ENCODE data around the gene ITM2B. TPM values are rescaled to one million over a fixed set of nuclear protein-coding genes. Genes with fewer than 3 reads are reported as not detected.

ITM2B gene
- total RNA-seq, 1 donor from 2014 or later, result 236 TPM

- Mint-ChIP-seq H3K9me3 (ENCODE audit: unreplicated experiment) (no peaks in the 10 kb centered on the region), H3K4me3 (ENCODE audit: unreplicated experiment) (no peak overlapping the region), H3K27ac (ENCODE audit: unreplicated experiment) (no peak overlapping the region)
Measured at GRCh38 chr13:48265217-48265815, 32.3 kb downstream of the ITM2B start.

DNA sequence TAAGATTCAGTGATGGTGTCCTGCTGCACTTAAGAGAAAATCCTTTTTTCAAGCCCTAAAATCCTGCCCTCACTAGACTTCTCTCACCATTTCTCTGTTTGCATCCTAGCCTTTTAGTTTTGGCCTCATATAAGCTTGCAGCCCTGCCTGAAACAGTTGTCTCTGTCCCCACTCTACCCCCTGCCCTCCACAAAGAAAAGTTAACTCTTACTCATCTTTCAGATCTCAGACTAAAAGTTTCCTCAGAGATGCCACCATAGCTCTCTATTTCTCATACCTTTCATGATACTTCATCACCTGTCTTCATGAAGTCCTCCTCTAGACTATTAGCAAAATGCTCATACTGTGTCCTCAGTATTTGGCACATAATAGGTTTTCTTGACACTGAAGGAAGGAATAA lies 33.1 kb downstream of the ITM2B start:
- DNase-seq, result no peak
- no peaks in the 10 kb centered on the region for H3K4me1 Mint-ChIP-seq (ENCODE audit: low read depth, unreplicated experiment)
- TF ChIP-seq, protein P1, sequence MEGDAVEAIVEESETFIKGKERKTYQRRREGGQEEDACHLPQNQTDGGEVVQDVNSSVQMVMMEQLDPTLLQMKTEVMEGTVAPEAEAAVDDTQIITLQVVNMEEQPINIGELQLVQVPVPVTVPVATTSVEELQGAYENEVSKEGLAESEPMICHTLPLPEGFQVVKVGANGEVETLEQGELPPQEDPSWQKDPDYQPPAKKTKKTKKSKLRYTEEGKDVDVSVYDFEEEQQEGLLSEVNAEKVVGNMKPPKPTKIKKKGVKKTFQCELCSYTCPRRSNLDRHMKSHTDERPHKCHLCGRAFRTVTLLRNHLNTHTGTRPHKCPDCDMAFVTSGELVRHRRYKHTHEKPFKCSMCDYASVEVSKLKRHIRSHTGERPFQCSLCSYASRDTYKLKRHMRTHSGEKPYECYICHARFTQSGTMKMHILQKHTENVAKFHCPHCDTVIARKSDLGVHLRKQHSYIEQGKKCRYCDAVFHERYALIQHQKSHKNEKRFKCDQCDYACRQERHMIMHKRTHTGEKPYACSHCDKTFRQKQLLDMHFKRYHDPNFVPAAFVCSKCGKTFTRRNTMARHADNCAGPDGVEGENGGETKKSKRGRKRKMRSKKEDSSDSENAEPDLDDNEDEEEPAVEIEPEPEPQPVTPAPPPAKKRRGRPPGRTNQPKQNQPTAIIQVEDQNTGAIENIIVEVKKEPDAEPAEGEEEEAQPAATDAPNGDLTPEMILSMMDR (IDR thresholded peaks at IDR 0.05; ENCODE audit: partially characterized antibody, unreplicated experiment), result no peak
- no peak overlapping the region for H3K27ac Mint-ChIP-seq (ENCODE audit: unreplicated experiment)
- no peaks in the 10 kb centered on the region for H3K36me3 Mint-ChIP-seq (ENCODE audit: unreplicated experiment)
- H3K27me3 Mint-ChIP-seq (ENCODE audit: unreplicated experiment), result no peaks in the 10 kb centered on the region
- H3K4me3 Mint-ChIP-seq (ENCODE audit: unreplicated experiment), result no peak overlapping the region
- H3K9me3 Mint-ChIP-seq (ENCODE audit: unreplicated experiment), result no peaks in the 10 kb centered on the region

More at GRCh38 chr13:48265217-48265815, 32.3 kb downstream of the ITM2B start:
- TF ChIP-seq, protein P1 (IDR thresholded peaks at IDR 0.05; ENCODE audit: partially characterized antibody, unreplicated experiment), result no peak
- H3K4me1 Mint-ChIP-seq (ENCODE audit: low read depth, unreplicated experiment), result no peaks in the 10 kb centered on the region
- no peaks in the 10 kb centered on the region for H3K36me3 Mint-ChIP-seq (ENCODE audit: unreplicated experiment)
- DNase-seq, result no peak
- H3K27me3 Mint-ChIP-seq (ENCODE audit: unreplicated experiment), result no peaks in the 10 kb centered on the region

DNA sequence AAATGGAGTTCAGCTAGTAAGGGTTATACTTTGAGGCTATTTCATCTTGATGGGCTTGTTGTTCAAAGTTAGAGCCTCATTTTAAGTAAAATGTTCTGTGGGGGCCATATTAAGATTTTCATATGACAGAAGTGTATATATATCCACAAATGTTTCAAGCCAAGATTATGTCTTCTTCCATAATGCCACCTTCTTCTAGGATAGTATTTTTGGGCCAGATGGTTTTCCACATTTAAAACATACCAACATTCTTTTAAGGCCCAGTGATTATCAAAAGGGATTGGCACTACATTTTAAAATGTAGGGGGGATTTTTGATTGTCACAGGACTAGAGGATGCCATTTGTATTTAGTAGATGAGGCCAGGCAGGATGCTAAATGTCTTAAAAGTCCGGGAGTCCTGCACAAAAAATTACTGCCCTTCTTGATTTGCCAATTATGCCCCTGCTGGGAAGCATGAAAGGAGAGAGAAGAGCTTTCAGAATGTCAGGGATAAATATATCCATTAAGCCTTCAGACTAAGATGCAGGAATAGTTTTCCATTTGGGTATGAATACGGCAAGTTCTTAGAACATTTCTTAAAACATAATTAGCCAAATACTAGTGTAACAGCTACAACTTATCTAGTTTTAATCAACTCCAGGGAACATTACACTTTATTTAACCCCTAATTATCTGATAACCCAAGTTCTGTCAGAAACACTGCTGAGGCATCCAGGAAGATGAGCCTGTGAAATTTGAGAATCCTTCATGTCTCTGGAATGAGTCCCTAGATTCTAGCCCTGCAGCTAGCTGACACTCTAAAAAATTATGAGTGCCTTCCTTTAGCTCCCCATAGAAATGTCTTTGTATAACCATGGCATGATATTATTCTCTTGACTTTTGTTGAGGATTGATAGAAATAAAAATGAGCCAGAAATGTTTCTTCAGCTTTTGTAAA lies 34.0 kb downstream of the ITM2B start:
- no peaks in the 10 kb centered on the region for H3K36me3 Mint-ChIP-seq (ENCODE audit: unreplicated experiment)
- H3K9me3 Mint-ChIP-seq (ENCODE audit: unreplicated experiment), result no peaks in the 10 kb centered on the region
- no peak for DNase-seq
- no peaks in the 10 kb centered on the region for H3K4me1 Mint-ChIP-seq (ENCODE audit: low read depth, unreplicated experiment)
- H3K4me3 Mint-ChIP-seq (ENCODE audit: unreplicated experiment), result no peak overlapping the region
- TF ChIP-seq, protein P1 (IDR thresholded peaks at IDR 0.05; ENCODE audit: partially characterized antibody, unreplicated experiment), result no peak
- H3K27me3 Mint-ChIP-seq (ENCODE audit: unreplicated experiment), result no peaks in the 10 kb centered on the region
- no peak overlapping the region for H3K27ac Mint-ChIP-seq (ENCODE audit: unreplicated experiment)

DNA sequence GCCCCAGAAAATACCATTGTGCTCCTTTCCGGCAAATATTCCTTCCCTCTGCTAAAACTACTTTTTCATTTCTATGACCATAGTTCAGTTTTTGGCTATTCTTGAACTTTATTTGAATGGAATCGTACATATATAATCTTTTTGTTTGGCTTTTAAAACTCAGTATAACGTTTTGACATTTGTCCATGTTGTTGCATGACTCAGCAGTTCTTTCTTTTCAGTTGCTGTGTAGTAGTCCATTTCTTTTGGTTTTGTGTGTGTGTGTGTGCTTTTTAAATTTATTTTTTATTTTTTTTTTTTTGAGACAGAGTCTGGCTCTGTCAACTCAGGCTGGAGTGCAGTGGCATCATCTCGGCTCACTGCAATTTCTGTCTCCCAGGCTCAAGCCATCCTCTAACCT lies 35.0 kb downstream of the ITM2B start:
- H3K9me3 Mint-ChIP-seq (ENCODE audit: unreplicated experiment), result no peaks in the 10 kb centered on the region
- no peaks in the 10 kb centered on the region for H3K27me3 Mint-ChIP-seq (ENCODE audit: unreplicated experiment)
- no peaks in the 10 kb centered on the region for H3K4me1 Mint-ChIP-seq (ENCODE audit: low read depth, unreplicated experiment)
- H3K4me3 Mint-ChIP-seq (ENCODE audit: unreplicated experiment), result no peak overlapping the region
- no peak for DNase-seq
- TF ChIP-seq, protein P1 (IDR thresholded peaks at IDR 0.05; ENCODE audit: partially characterized antibody, unreplicated experiment), result no peak
- no peak overlapping the region for H3K27ac Mint-ChIP-seq (ENCODE audit: unreplicated experiment)
- H3K36me3 Mint-ChIP-seq (ENCODE audit: unreplicated experiment), result no peaks in the 10 kb centered on the region

- Mint-ChIP-seq H3K4me1 (ENCODE audit: low read depth, unreplicated experiment) (no peaks in the 10 kb centered on the region), H3K9me3 (ENCODE audit: unreplicated experiment) (no peaks in the 10 kb centered on the region), H3K27ac (ENCODE audit: unreplicated experiment) (no peak overlapping the region), H3K4me3 (ENCODE audit: unreplicated experiment) (no peak overlapping the region), H3K27me3 (ENCODE audit: unreplicated experiment) (no peaks in the 10 kb centered on the region), H3K36me3 (ENCODE audit: unreplicated experiment) (no peaks in the 10 kb centered on the region)
- DNase-seq, result no peak
- TF ChIP-seq, protein P1 (IDR thresholded peaks at IDR 0.05; ENCODE audit: partially characterized antibody, unreplicated experiment), result no peak
Measured at GRCh38 chr13:48273346-48273745, 40.3 kb downstream of the ITM2B start.
